HepG2 (cell line): Measurements from ENCODE around the gene KCNAB1. TPM values are rescaled to one million over a fixed set of nuclear protein-coding genes. Genes with fewer than 3 reads are reported as not detected.

Experiments
- ATAC-seq: fragments of 200-7000 bp; cut with Tn5 transposase; 3 replicates; pipeline ENCODE4 v1.9.1; 2020; ENCODE audit warnings: mild to moderate bottlenecking, moderate library complexity
- BruUV-seq: library from RNA; stranded (reverse); fragments of 400-500 nt; replicated peaks from 2 replicates; lab custom pipeline; 2021; lab: Mats Ljungman, UMichigan
- CTCF ChIA-PET: fragments of 300-600 bp; formaldehyde crosslinking; extraction: SDS; loops from one replicate; lab custom pipeline; 2021; ENCODE audit warnings: low total read pairs, inconsistent platforms, low intra/inter-chr PET ratio; lab: Yijun Ruan, JAX
- POLR2A ChIA-PET: fragments of 350-600 bp; sonication (Branson Sonifier 250); formaldehyde crosslinking; loops from one replicate; lab custom pipeline; 2020; ENCODE audit warnings: antibody characterized with exemption, inconsistent platforms; lab: Yijun Ruan, JAX
- DNase-seq: peaks from one replicate; pipeline ENCODE4 v3.0.0-alpha.2; 2015; ENCODE audit warnings: low spot score
- FAIRE-seq: peaks from 3 replicates; lab custom pipeline; 2011; peaks lifted over from hg19 to GRCh38; lab: Jason Lieb, UNC
- H2AFZ ChIP-seq: one replicate; pipeline ENCODE4 v1.6.1; 2011; ENCODE audit warnings: low read length, inconsistent platforms
- H3K27ac ChIP-seq: fragments of 300-600 bp; 3 replicates; pipeline ENCODE4 v1.8.0; 2011; ENCODE audit warnings: mixed run types, mild to moderate bottlenecking, mixed read lengths, low read length, inconsistent platforms; ENCODE audit not compliant: insufficient read depth; ENCODE audit errors: extremely low read length
- H3K27me3 ChIP-seq, 2 experiments: fragments of 200-600 bp in 1 of 2; 2 replicates in 1 of 2; 3 replicates in 1 of 2; pipeline versions ENCODE4 v1.6.0 to v1.8.0; 2011; ENCODE audit warnings: low read length in 2 of 2, mild to moderate bottlenecking in 2 of 2, moderate library complexity in 2 of 2, inconsistent platforms in 1 of 2; ENCODE audit not compliant: insufficient read depth in 2 of 2, control insufficient read depth in 1 of 2
- H3K36me3 ChIP-seq, 2 experiments: fragments of 200-600 bp in 1 of 2; replicated peaks in 1 of 2; 2 replicates in 1 of 2; 3 replicates in 1 of 2; pipeline versions ENCODE4 v1.5.1 to v1.8.0; 2011; ENCODE audit warnings: low read length in 2 of 2, inconsistent platforms in 1 of 2; ENCODE audit not compliant: insufficient read depth in 2 of 2, control insufficient read depth in 1 of 2
- H3K4me1 ChIP-seq: 2 replicates; pipeline ENCODE4 v1.5.1; 2012; ENCODE audit warnings: low read length, inconsistent platforms; ENCODE audit not compliant: insufficient read depth
- H3K4me2 ChIP-seq: 2 replicates; pipeline ENCODE4 v1.6.0; 2011; ENCODE audit warnings: low read depth, low read length, inconsistent platforms
- H3K4me3 ChIP-seq, 3 experiments: fragments of 200-600 bp in 1 of 3; sonication (generic), shearing (Covaris generic) in 1 of 3; replicated peaks in 1 of 3; 2 replicates each; pipeline ENCODE4 v1.5.1; 2011 to 2016; ENCODE audit warnings: low read length in 3 of 3, inconsistent platforms in 2 of 3, low read depth in 2 of 3, mild to moderate bottlenecking in 2 of 3, control low read depth in 1 of 3, mixed read lengths in 1 of 3; ENCODE audit not compliant: insufficient read depth in 1 of 3
- H3K79me2 ChIP-seq: one replicate; pipeline ENCODE4 v1.6.1; 2011; ENCODE audit warnings: low read length, inconsistent platforms; ENCODE audit not compliant: insufficient read depth
- H3K9ac ChIP-seq: 2 replicates; pipeline ENCODE4 v1.6.0; 2011; ENCODE audit warnings: mild to moderate bottlenecking, low read depth, low read length, inconsistent platforms; ENCODE audit not compliant: insufficient read depth
- H3K9me3 ChIP-seq: 2 replicates; pipeline ENCODE4 v1.5.1; 2012; ENCODE audit warnings: mild to moderate bottlenecking, low read length
- H4K20me1 ChIP-seq: 2 replicates; pipeline ENCODE4 v1.6.0; 2011; ENCODE audit warnings: inconsistent platforms, mild to moderate bottlenecking, low read length, moderate library complexity; ENCODE audit not compliant: insufficient read depth
- CCAR2 ChIP-seq: fragments of 200-400 bp; formaldehyde crosslinking; optimal IDR thresholded peaks from 2 replicates; pipeline ENCODE3; 2018; ENCODE audit warnings: low read depth, mild to moderate bottlenecking, low read length, moderate library complexity
- CSRNP2 ChIP-seq: sonication (generic); formaldehyde crosslinking; conservative IDR thresholded peaks from 2 replicates; pipeline ENCODE4 v1.8.0; 2022; ENCODE audit warnings: low read depth, missing genetic modification reagents
- NPAS2 ChIP-seq: sonication (generic); formaldehyde crosslinking; IDR thresholded peaks from 2 replicates; pipeline ENCODE4 v1.8.0; 2022; ENCODE audit warnings: mild to moderate bottlenecking, missing genetic modification reagents, borderline replicate concordance
- SP1 ChIP-seq, 2 experiments: fragments of 450-650 bp in 1 of 2; sonication (generic) in 1 of 2; formaldehyde crosslinking in 1 of 2; IDR thresholded peaks; 2 replicates each; pipeline versions ENCODE4 v1.4.0 to v1.6.1; 2016 to 2020; ENCODE audit warnings: missing genetic modification reagents in 1 of 2
- ZBTB46 ChIP-seq: sonication (generic); formaldehyde crosslinking; IDR thresholded peaks from 2 replicates; pipeline ENCODE4 v1.4.0; 2020; ENCODE audit warnings: mild to moderate bottlenecking, missing genetic modification reagents, borderline replicate concordance
- WGBS: methylation state at CpG from one replicate; pipeline ENCODE4 v1.1.6; 2017; ENCODE audit warnings: low lambda C conversion rate; 5-methylcytosine and 5-hydroxymethylcytosine counted together
- in situ Hi-C: cut with HindIII; loops from 2 replicates; pipeline ENCODE4 v1.10.0; 2017; ENCODE audit warnings: low pct_unique_long_range_greater_than_20kb; ENCODE audit not compliant: extremely low pct_ligation_motif_present
- intact Hi-C: fragments of 100-400 bp; cut with micrococcal nuclease; formaldehyde crosslinking; loops from one replicate; pipeline ENCODE4 v1.10.0; 2022; ENCODE audit not compliant: unreplicated experiment
- polyA plus RNA-seq, 8 experiments: library from polyadenylated mRNA; depleted of rRNA in 3 of 8; stranded (reverse) in 7 of 8; unstranded in 1 of 8; fragments of >200 nt; fragmentation: Illumina TruSeq in 4 of 8; extraction: Trizol in 4 of 8; gene quantifications; 2 replicates each; pipeline versions ENCODE4 v1.2.1 to v1.2.3, GENCODE V29; 2011 to 2016; ENCODE audit warnings: low read depth in 4 of 8, missing spikeins in 1 of 8, mixed read lengths in 1 of 8; ENCODE audit not compliant: insufficient read depth in 1 of 8
- total RNA-seq, 5 experiments: library from RNA; depleted of rRNA; stranded (reverse); fragments of >200 nt; fragmentation: Illumina TruSeq; extraction: Trizol; gene quantifications; 2 replicates each; pipeline ENCODE4 v1.2.3, GENCODE V29; 2016; ENCODE audit warnings: low read depth in 1 of 5

KCNAB1 gene
- total and polyA plus RNA-seq, 2 of the 13 experiments (the other 11 are each of a cell fraction or from before 2014, with no cell fraction given), result not detected

GRCh38 chr3:156489462-156489911 is 369.1 kb downstream of the KCNAB1 start:
- ChIA-PET CTCF (no interaction called here), POLR2A (no interaction called here)
- intact Hi-C loops (no loop called here), in situ Hi-C loops (no loop called here)
- Histone ChIP-seq H2AFZ (no peak overlapping the region), H3K36me3 (no peaks in the 10 kb centered on the region), H3K27me3 (no peaks in the 10 kb centered on the region), H3K9me3 (no peaks in the 10 kb centered on the region), H4K20me1 (no peaks in the 10 kb centered on the region), H3K79me2 (no peaks in the 10 kb centered on the region), H3K9ac (no peak overlapping the region), H3K4me3 (no peak overlapping the region), H3K27ac (no peak overlapping the region), H3K4me2 (no peak overlapping the region), H3K4me1 (no peaks in the 10 kb centered on the region)
- 10% methylated on average over 1 of the region's 1 CpG for WGBS
- FAIRE-seq, result no peak
- no TSS peak for BruUV-seq
- DNase-seq, result no peak
- TF ChIP-seq SP1 (IDR thresholded peaks at IDR 0.05) (no peak), SP1 (CRISPR knock-in tag; IDR thresholded peaks at IDR 0.05) (no peak), NPAS2 (CRISPR knock-in tag) (no peak), CSRNP2 (no peak), CCAR2 (no peak), ZBTB46 (CRISPR knock-in tag) (no peak)
- no peak for ATAC-seq
